ENCODE data around the gene EREG.

EREG gene

GRCh38 chr4:74433043-74433442 is 68.1 kb downstream of the EREG start:
- DNase-seq, result no peak

GRCh38 chr4:74433541-74434172 is 68.7 kb downstream of the EREG start:
- no peak for DNase-seq

- no peak for DNase-seq
Measured at GRCh38 chr4:74435296-74435695, 70.4 kb downstream of the EREG start.

GRCh38 chr4:74437866-74438265 is 72.9 kb downstream of the EREG start:
- no peak for DNase-seq
